GM19035 (cell line): ENCODE data around the gene SPP1.
"Not testable (repeated sequence)": the region's sequence is repeated elsewhere in the genome, so short reads cannot be mapped to it uniquely, and the experiment has no call there.

Source experiments
- ATAC-seq: cut with Tn5 transposase; IDR thresholded peaks from one replicate; pipeline ENCODE4 v1.9.1; 2021; ENCODE audit not compliant: unreplicated experiment

Gene SPP1

GRCh38 chr4:88021824-88022223 is 46.3 kb downstream of the SPP1 start:
- ATAC-seq: no peak

- ATAC-seq: no peak
Measured at GRCh38 chr4:88022289-88022688, 46.8 kb downstream of the SPP1 start.

DNA sequence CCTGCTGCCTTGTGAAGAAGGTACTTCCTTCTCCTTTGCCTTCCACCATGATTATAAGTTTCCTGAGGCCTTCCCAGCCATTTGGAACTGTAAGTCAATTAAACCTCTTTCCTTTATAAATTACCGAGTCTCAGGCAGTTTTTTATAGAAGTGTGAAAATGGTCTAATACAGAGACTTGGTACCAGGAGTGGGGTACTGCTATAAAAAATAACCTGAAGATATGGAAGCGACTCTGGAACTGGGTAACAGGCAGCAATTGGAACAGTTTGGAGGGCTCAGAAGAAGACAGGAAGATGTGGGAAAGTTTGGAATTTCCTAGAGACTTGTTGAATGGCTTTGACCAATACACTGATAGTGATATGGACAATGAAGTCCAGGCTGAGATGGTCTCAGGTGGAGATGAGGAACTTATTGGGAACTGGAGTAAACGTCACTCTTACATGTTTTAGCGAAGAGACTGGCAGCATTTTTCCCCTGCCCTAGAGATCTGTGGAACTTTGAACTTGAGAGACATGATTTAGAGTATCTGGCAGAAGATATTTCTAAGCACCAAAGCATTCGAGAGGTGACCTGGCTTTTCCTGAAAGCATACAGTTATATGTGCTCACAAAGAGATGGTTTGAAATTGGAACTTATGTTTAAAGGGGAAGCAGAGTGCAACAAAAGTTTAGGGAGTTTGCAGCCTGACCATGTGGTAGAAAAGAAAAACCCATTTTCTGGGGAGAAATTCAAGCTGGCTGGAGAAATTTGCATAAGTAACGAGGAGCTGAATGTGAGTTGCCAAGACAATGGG is 50.6 kb downstream of the SPP1 start:
- ATAC-seq: not testable (repeated sequence)

GRCh38 chr4:88027611-88028608 is 52.4 kb downstream of the SPP1 start:
- no peak for ATAC-seq

DNA sequence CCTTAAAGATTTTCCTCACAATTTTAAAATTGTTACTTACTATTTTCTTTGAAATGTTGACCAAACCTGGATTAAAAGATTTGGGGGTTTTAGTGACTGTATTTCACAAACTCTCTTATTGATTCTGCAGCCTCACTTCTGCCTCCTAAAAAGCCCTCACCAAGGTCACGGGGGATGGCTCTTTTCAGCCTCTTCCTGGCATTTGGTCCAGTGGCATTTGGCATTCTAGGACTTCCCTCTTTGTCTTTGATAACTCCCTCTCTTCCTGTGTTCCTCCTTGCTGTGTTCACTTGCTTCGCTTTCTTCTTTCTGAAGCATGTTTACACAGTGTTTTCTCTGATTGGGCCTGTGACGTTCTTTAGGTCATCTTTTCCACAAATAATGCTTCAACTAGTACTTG is 53.4 kb downstream of the SPP1 start:
- ATAC-seq: no peak

- ATAC-seq: no peak
Measured at GRCh38 chr4:88029556-88029955, 54.0 kb downstream of the SPP1 start.

GRCh38 chr4:88030565-88031310 is 55.2 kb downstream of the SPP1 start:
- ATAC-seq: no peak
